Mesendoderm (in vitro differentiated cells): ENCODE data around the gene SAFB.
"Not testable (repeated sequence)": the region's sequence is repeated elsewhere in the genome, so short reads cannot be mapped to it uniquely, and the experiment has no call there.

ENCODE experiments used
- DNase-seq: peaks from one replicate; pipeline ENCODE4 v3.0.0; 2013
- H2AK5ac ChIP-seq: 2 replicates; pipeline ENCODE4 v1.6.1; 2013; ENCODE audit warnings: low read length, inconsistent platforms
- H2BK120ac ChIP-seq: 2 replicates; pipeline ENCODE4 v1.6.1; 2013; ENCODE audit warnings: low read depth, mild to moderate bottlenecking, low read length, moderate library complexity, mixed read lengths
- H2BK15ac ChIP-seq: replicated peaks from 2 replicates; pipeline ENCODE4 v1.6.1; 2013; ENCODE audit warnings: low read depth, mild to moderate bottlenecking, moderate library complexity
- H2BK5ac ChIP-seq: 2 replicates; pipeline ENCODE4 v1.6.1; 2013; ENCODE audit warnings: low read length, inconsistent platforms
- H3K18ac ChIP-seq: 2 replicates; pipeline ENCODE4 v1.6.1; 2013; ENCODE audit warnings: mild to moderate bottlenecking, low read length, mixed read lengths
- H3K23ac ChIP-seq: one replicate; pipeline ENCODE4 v1.6.1; 2013; ENCODE audit warnings: low read length
- H3K27ac ChIP-seq: 2 replicates; pipeline ENCODE4 v1.5.1; 2013; ENCODE audit warnings: low read depth, mild to moderate bottlenecking, inconsistent platforms, low read length, moderate library complexity
- H3K27me3 ChIP-seq: 2 replicates; pipeline ENCODE4 v1.6.1; 2013; ENCODE audit warnings: low read length, control low read depth, mild to moderate bottlenecking, inconsistent platforms; ENCODE audit not compliant: insufficient read depth, poor library complexity
- H3K36me3 ChIP-seq: 2 replicates; pipeline ENCODE4 v1.6.1; 2013; ENCODE audit warnings: low read length, inconsistent platforms; ENCODE audit not compliant: control insufficient read depth, insufficient read depth
- H3K4ac ChIP-seq: one replicate; pipeline ENCODE4 v1.6.1; 2013; ENCODE audit warnings: low read depth, mild to moderate bottlenecking, low read length, moderate library complexity
- H3K4me1 ChIP-seq: 2 replicates; pipeline ENCODE4 v1.6.1; 2013; ENCODE audit warnings: low read depth, low read length, inconsistent platforms; ENCODE audit not compliant: control insufficient read depth
- H3K4me2 ChIP-seq: 2 replicates; pipeline ENCODE4 v1.6.1; 2013; ENCODE audit warnings: low read length
- H3K4me3 ChIP-seq: 2 replicates; pipeline ENCODE4 v1.5.1; 2013; ENCODE audit warnings: mild to moderate bottlenecking, low read length
- H3K56ac ChIP-seq: one replicate; pipeline ENCODE4 v1.6.1; 2013; ENCODE audit warnings: low read length
- H3K79me1 ChIP-seq: 2 replicates; pipeline ENCODE4 v1.6.1; 2013; ENCODE audit warnings: low read length, inconsistent platforms
- H3K79me2 ChIP-seq: 2 replicates; pipeline ENCODE4 v1.6.1; 2013; ENCODE audit warnings: mild to moderate bottlenecking, low read length; ENCODE audit not compliant: control insufficient read depth, insufficient read depth
- H3K9ac ChIP-seq: 2 replicates; pipeline ENCODE4 v1.6.1; 2013; ENCODE audit warnings: low read length, inconsistent platforms
- H4K5ac ChIP-seq: one replicate; pipeline ENCODE4 v1.6.1; 2013; ENCODE audit warnings: low read length
- H4K8ac ChIP-seq: one replicate; pipeline ENCODE4 v1.6.1; 2013; ENCODE audit warnings: low read depth, mild to moderate bottlenecking, control low read depth, low read length, moderate library complexity
- WGBS: extraction: QIAGEN DNeasy Blood & Tissue Kit; methylation state at CpG from one replicate; pipeline ENCODE4 v1.1.7; 2013; ENCODE audit warnings: low lambda C conversion rate, missing lambda C conversion rate; ENCODE audit not compliant: insufficient coverage; ENCODE audit errors: extremely low coverage; 5-methylcytosine and 5-hydroxymethylcytosine counted together

Gene SAFB

DNA sequence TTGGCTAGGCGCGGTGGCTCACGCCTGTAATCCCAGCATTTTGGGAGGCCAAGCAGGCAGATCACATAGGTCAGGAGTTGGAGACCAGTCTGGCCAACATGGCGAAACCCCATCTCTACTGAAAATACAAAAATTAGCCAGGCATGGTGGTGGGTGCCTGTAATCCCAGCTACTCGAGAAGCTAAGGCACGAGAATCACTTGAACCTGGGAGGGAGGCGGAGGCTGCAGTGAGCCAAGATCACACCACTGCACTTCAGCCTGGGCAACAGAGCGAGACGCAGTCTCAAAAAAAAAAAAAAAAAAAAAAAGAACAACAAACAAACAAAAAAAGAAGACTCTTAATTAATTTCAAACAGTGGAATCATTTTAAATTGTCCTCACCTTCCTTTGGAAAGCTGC is 14.1 kb upstream of the SAFB start:
- H4K8ac ChIP-seq, DNase-seq, H3K4me1 ChIP-seq, H3K27ac ChIP-seq, H3K4ac ChIP-seq, H3K56ac ChIP-seq, H4K5ac ChIP-seq, H3K27me3 ChIP-seq, H3K4me2 ChIP-seq, H2BK5ac ChIP-seq, H3K9ac ChIP-seq, H2BK120ac ChIP-seq, H3K18ac ChIP-seq, H2AK5ac ChIP-seq, H2BK15ac ChIP-seq, H3K4me3 ChIP-seq, H3K23ac ChIP-seq: not testable (repeated sequence)
- Histone ChIP-seq H3K79me2 (peaks cover 10% of the 10 kb centered on the region), H3K36me3 (peaks cover 36% of the 10 kb centered on the region), H3K79me1 (peaks cover 15% of the 10 kb centered on the region)
- no CpG with 5 or more reads among the region's 9 CpGs for WGBS

DNA sequence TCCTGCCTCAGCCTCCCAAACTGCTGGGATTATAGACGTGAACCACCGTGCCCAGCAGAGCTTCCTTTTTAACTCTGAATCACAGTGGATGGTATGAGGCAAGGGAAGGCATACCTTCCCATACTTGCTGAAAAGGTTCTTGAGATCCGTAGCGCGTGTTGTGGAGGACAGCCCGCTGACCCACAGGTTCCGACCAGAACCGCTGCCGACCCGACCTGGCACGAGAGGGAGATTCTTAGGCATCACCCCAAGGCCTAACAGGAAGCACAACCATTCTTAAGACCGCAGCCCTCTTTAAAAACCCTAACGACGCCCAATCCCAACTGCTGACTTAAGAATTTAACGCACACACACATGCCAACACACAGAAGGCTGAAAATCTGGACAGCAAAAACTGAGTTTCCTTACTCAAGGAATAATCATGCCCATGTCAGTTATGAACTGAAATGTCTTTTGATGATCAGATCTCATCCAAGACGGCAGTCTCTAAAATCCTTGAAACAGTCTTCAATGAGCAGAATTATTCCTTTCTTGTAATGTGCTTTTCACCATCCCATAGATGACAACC is 12.9 kb upstream of the SAFB start:
- Histone ChIP-seq H3K4me1 (no peaks in the 10 kb centered on the region), H3K27ac (no peak overlapping the region), H3K9ac (no peak overlapping the region), H3K79me2 (peaks cover 10% of the 10 kb centered on the region), H3K79me1 (peaks cover 15% of the 10 kb centered on the region), H3K4me3 (no peak overlapping the region), H3K18ac (no peak overlapping the region), H2BK120ac (no peak overlapping the region), H4K8ac (no peak overlapping the region), H3K36me3 (peaks cover 35% of the 10 kb centered on the region), H3K56ac (no peak overlapping the region), H3K4me2 (no peak overlapping the region), H3K27me3 (no peaks in the 10 kb centered on the region), H2AK5ac (no peak overlapping the region), H3K23ac (no peak overlapping the region), H4K5ac (no peak overlapping the region), H3K4ac (no peak overlapping the region), H2BK5ac (no peak overlapping the region), H2BK15ac (no peak overlapping the region)
- no CpG with 5 or more reads among the region's 16 CpGs for WGBS
- no peak for DNase-seq

DNA sequence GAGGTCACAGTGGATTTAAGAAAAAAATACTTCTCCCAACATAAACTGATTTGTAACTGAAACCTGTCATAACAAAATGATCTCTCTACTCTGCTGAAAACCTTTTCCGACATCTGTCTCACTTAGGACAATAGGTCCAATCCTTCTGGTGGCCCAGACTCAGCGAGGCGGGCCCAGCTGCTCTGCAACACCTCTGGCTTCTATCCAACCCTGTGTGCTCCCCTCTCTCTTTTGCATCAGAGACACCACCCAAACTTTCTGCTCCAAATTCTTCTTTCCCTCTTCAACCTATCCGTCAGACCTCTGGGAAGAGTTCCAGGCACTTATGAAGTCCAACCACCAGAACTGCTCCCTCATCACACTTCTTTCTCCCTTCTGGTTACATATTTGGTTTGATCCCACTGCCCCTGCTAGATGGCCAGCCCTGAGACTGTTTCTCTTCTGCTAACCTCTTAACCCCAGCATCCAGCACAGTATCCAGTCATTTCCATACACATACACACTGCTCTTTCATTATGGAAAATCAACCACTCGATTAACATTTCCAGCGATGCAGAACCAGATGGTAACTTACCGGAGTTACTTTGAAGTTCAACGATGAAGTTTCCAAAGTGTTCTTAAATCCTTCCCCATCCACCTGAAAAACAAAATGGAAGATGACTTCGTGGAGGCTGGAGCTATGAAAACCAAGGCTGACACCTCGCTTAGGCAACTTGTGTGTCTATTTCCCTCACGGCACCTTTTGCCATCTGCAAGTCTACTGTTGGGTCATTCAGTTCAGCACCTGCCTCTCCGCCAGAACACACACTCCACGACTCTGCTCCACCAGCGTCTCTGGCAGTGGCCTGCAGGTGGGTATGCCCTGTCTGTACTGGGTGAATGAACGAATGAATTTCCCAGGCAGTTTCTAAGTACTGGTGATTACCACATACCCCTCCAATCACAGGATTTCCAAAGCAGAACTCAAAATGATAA is 9.7 kb upstream of the SAFB start:
- H2AK5ac ChIP-seq = no peak overlapping the region
- H4K8ac ChIP-seq = no peak overlapping the region
- no peak for DNase-seq
- peaks cover 2% of the 10 kb centered on the region for H3K79me1 ChIP-seq
- H2BK120ac ChIP-seq = no peak overlapping the region
- H3K4ac ChIP-seq = no peak overlapping the region
- no peak overlapping the region for H2BK15ac ChIP-seq
- no peak overlapping the region for H3K18ac ChIP-seq
- no peak overlapping the region for H2BK5ac ChIP-seq
- H3K79me2 ChIP-seq = peaks cover 6% of the 10 kb centered on the region
- H3K27ac ChIP-seq = no peak overlapping the region
- no peak overlapping the region for H3K9ac ChIP-seq
- H3K56ac ChIP-seq = no peak overlapping the region
- H3K4me3 ChIP-seq = no peak overlapping the region
- no peak overlapping the region for H3K23ac ChIP-seq
- no peaks in the 10 kb centered on the region for H3K27me3 ChIP-seq
- H3K4me1 ChIP-seq = no peaks in the 10 kb centered on the region
- H3K36me3 ChIP-seq = peaks cover 31% of the 10 kb centered on the region
- no peak overlapping the region for H3K4me2 ChIP-seq
- H4K5ac ChIP-seq = no peak overlapping the region
- WGBS = no CpG with 5 or more reads among the region's 15 CpGs

DNA sequence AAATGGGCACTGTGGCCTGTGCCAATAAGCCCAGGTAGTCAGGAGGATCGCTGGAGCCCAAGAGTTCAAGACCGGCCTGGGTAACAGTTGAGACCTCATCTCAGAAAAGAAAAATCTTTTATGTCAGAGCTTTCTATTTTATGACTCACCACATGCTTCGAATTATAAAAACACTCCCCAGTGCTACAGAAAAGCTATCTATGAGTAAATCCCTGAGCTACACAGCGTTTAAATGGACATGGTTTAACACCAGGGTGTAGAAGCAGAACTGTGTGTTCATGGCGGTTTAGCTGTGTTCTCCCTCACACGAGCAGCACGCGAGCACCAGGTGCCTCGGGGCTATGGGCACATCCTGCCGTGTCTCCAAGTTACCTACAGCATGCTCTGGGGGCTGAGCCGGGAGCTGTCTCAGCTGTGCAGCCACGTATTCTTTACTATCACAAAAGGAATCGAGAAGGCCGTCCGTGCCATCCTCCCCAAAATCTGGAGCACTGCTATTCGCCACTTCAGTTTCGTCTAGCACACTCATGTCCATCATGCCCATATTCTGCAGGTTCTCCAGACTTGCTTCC is 7.0 kb upstream of the SAFB start:
- Histone ChIP-seq H4K5ac (no peak overlapping the region), H3K56ac (no peak overlapping the region), H3K4me3 (no peak overlapping the region), H3K27me3 (no peaks in the 10 kb centered on the region), H2BK15ac (no peak overlapping the region), H3K36me3 (peaks cover 24% of the 10 kb centered on the region), H4K8ac (no peak overlapping the region), H3K4me1 (no peaks in the 10 kb centered on the region), H3K4me2 (no peak overlapping the region), H3K4ac (no peak overlapping the region), H3K79me2 (peaks cover 27% of the 10 kb centered on the region), H3K79me1 (peaks cover 8% of the 10 kb centered on the region), H2BK120ac (no peak overlapping the region), H2BK5ac (no peak overlapping the region), H3K18ac (no peak overlapping the region), H3K23ac (no peak overlapping the region), H2AK5ac (no peak overlapping the region), H3K9ac (no peak overlapping the region), H3K27ac (no peak overlapping the region)
- no peak for DNase-seq
- no CpG with 5 or more reads among the region's 17 CpGs for WGBS

DNA sequence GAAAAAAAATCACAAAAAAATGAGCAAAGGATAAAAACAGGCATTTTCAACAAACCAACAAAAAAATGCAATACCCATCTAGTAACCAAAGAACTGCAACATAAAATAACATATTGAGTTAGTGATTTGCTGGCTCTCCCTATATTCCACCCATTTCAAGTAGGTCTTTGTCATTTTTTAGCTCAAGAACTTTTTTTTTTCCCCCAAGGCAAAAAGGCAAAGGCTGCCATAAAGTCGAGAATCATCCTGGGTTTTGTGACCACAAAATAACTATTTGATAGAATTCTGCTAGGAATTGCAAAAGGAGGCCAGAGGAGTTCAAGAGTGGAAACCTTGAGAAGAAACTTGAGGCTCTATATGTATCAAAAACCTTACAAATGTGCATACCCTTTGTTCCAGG is 5.8 kb upstream of the SAFB start:
- H3K79me1 ChIP-seq = peaks cover 13% of the 10 kb centered on the region
- H3K4me2 ChIP-seq = no peak overlapping the region
- no peak overlapping the region for H3K56ac ChIP-seq
- H3K9ac ChIP-seq = no peak overlapping the region
- H3K36me3 ChIP-seq = peaks cover 21% of the 10 kb centered on the region
- H2BK5ac ChIP-seq = no peak overlapping the region
- no peaks in the 10 kb centered on the region for H3K27me3 ChIP-seq
- no peak overlapping the region for H2BK120ac ChIP-seq
- WGBS = no CpG with 5 or more reads among the region's 1 CpG
- H2AK5ac ChIP-seq = no peak overlapping the region
- H4K8ac ChIP-seq = no peak overlapping the region
- no peak overlapping the region for H3K27ac ChIP-seq
- H3K23ac ChIP-seq = no peak overlapping the region
- H3K4me1 ChIP-seq = peaks cover 3% of the 10 kb centered on the region
- no peak overlapping the region for H3K4me3 ChIP-seq
- H3K79me2 ChIP-seq = peaks cover 39% of the 10 kb centered on the region
- DNase-seq = no peak
- H3K4ac ChIP-seq = no peak overlapping the region
- no peak overlapping the region for H4K5ac ChIP-seq
- H3K18ac ChIP-seq = no peak overlapping the region
- no peak overlapping the region for H2BK15ac ChIP-seq
